Vagina (tissue), 2 donors: Measurements from ENCODE around the gene PAPPA2.

Experiments used
- CTCF ChIP-seq, 3 experiments: fragments of 450-650 bp in 2 of 3; fragments of 200-600 bp in 1 of 3; sonication (generic) in 1 of 3; IDR thresholded peaks; one replicate each; pipeline ENCODE4 v1.5.1; 2017 to 2019; ENCODE audit warnings: antibody characterized with exemption in 3 of 3, mild to moderate bottlenecking in 2 of 3, moderate library complexity in 2 of 3
- POLR2A ChIP-seq, 2 donors: fragments of 450-650 bp; IDR thresholded peaks; one replicate each; pipeline ENCODE4 v1.6.1; 2017; ENCODE audit warnings: antibody characterized with exemption in 2 of 2, mild to moderate bottlenecking in 2 of 2, moderate library complexity in 2 of 2
- POLR2AphosphoS5 ChIP-seq, 2 donors: sonication (generic); formaldehyde crosslinking; IDR thresholded peaks; one replicate each; pipeline ENCODE4 v1.9.0; 2017; ENCODE audit warnings: antibody characterized with exemption in 2 of 2, mild to moderate bottlenecking in 2 of 2, low read depth in 1 of 2; ENCODE audit not compliant: insufficient read depth in 1 of 2

GRCh38 chr1:176839216-176839615, 376.2 kb downstream of the PAPPA2 start:
- no peak for TF ChIP-seq CTCF (IDR thresholded peaks at IDR 0.05)
- TF ChIP-seq POLR2AphosphoS5 (IDR thresholded peaks at IDR 0.05; ENCODE audit: insufficient read depth in 1 of 2, low read depth in 1 of 2) = no peak
- TF ChIP-seq POLR2A (IDR thresholded peaks at IDR 0.05) = no peak
